H9 (cell line): ENCODE results near the gene NEURL1B. TPM values are rescaled to one million over a fixed set of nuclear protein-coding genes. Genes with fewer than 3 reads are reported as not detected.
"Not testable (repeated sequence)": the region's sequence is repeated elsewhere in the genome, so short reads cannot be mapped to it uniquely, and the experiment has no call there.

Experiments used
- DNase-seq: peaks from one replicate; pipeline ENCODE4 v3.0.0-alpha.2; 2017
- H2AFZ ChIP-seq: one replicate; pipeline ENCODE4 v1.6.1; 2013; ENCODE audit warnings: mild to moderate bottlenecking, low read length, control low read depth, moderate library complexity
- H2AK5ac ChIP-seq: 2 replicates; pipeline ENCODE4 v1.6.1; 2013; ENCODE audit warnings: low read length, control low read depth, mixed read lengths; ENCODE audit not compliant: insufficient read length
- H2BK120ac ChIP-seq: one replicate; pipeline ENCODE4 v1.6.1; 2013; ENCODE audit warnings: low read depth, mild to moderate bottlenecking, low read length, control low read depth, inconsistent platforms; ENCODE audit not compliant: poor library complexity, severe bottlenecking
- H2BK12ac ChIP-seq: 2 replicates; pipeline ENCODE4 v1.6.1; 2013; ENCODE audit warnings: low read length, control low read depth, mixed read lengths, low read depth; ENCODE audit not compliant: insufficient read length
- H2BK15ac ChIP-seq: 2 replicates; pipeline ENCODE4 v1.6.1; 2013; ENCODE audit warnings: low read depth, low read length, control low read depth
- H2BK20ac ChIP-seq: one replicate; pipeline ENCODE4 v1.6.1; 2013; ENCODE audit warnings: low read depth, mild to moderate bottlenecking, low read length, control low read depth, inconsistent platforms; ENCODE audit not compliant: poor library complexity, severe bottlenecking
- H2BK5ac ChIP-seq: 2 replicates; pipeline ENCODE4 v1.6.1; 2013; ENCODE audit warnings: low read length, control low read depth, mixed read lengths; ENCODE audit not compliant: insufficient read length
- H3K14ac ChIP-seq: 2 replicates; pipeline ENCODE4 v1.6.1; 2013; ENCODE audit warnings: low read length, control low read depth; ENCODE audit not compliant: insufficient read depth
- H3K18ac ChIP-seq: 2 replicates; pipeline ENCODE4 v1.6.1; 2013; ENCODE audit warnings: low read depth, mild to moderate bottlenecking, mixed read lengths, low read length, control low read depth; ENCODE audit not compliant: insufficient read length
- H3K23ac ChIP-seq: 2 replicates; pipeline ENCODE4 v1.6.1; 2013; ENCODE audit warnings: low read length, control low read depth, mixed read lengths, low read depth; ENCODE audit not compliant: insufficient read length
- H3K23me2 ChIP-seq: 2 replicates; pipeline ENCODE4 v1.6.1; 2013; ENCODE audit warnings: low read depth, mild to moderate bottlenecking, mixed read lengths, low read length, control low read depth; ENCODE audit not compliant: insufficient read length, poor library complexity, severe bottlenecking
- H3K27ac ChIP-seq: 2 replicates; pipeline ENCODE4 v1.5.1; 2013; ENCODE audit warnings: low read length, control low read depth, mixed read lengths, low read depth; ENCODE audit not compliant: insufficient read length
- H3K27me3 ChIP-seq: 2 replicates; pipeline ENCODE4 v1.6.1; 2013; ENCODE audit warnings: low read length, control low read depth, inconsistent platforms; ENCODE audit not compliant: insufficient read depth
- H3K4ac ChIP-seq: 2 replicates; pipeline ENCODE4 v1.6.1; 2013; ENCODE audit warnings: low read depth, mild to moderate bottlenecking, control low read depth, inconsistent platforms, low read length, moderate library complexity
- H3K4me1 ChIP-seq: 2 replicates; pipeline ENCODE4 v1.6.1; 2013; ENCODE audit warnings: low read length, control low read depth, inconsistent platforms; ENCODE audit not compliant: insufficient read depth
- H3K4me2 ChIP-seq: 2 replicates; pipeline ENCODE4 v1.6.1; 2013; ENCODE audit warnings: low read length, control low read depth, mixed read lengths; ENCODE audit not compliant: insufficient read length, insufficient read depth
- H3K56ac ChIP-seq: 2 replicates; pipeline ENCODE4 v1.6.1; 2013; ENCODE audit warnings: low read depth, mild to moderate bottlenecking, mixed read lengths, low read length, control low read depth; ENCODE audit not compliant: insufficient read length
- H3K79me1 ChIP-seq: 2 replicates; pipeline ENCODE4 v1.6.1; 2013; ENCODE audit warnings: low read depth, mild to moderate bottlenecking, moderate library complexity, low read length, control low read depth, inconsistent platforms; ENCODE audit not compliant: insufficient read depth, poor library complexity, severe bottlenecking
- H3K79me2 ChIP-seq: 2 replicates; pipeline ENCODE4 v1.6.1; 2013; ENCODE audit warnings: low read length, control low read depth, inconsistent platforms; ENCODE audit not compliant: insufficient read depth
- H3K9ac ChIP-seq: 2 replicates; pipeline ENCODE4 v1.6.1; 2013; ENCODE audit warnings: low read length, control low read depth, mixed read lengths; ENCODE audit not compliant: insufficient read length; ENCODE audit errors: extremely low read depth
- H3K9me3 ChIP-seq: one replicate; pipeline ENCODE4 v1.6.1; 2013; ENCODE audit warnings: low read depth, low read length, inconsistent platforms; ENCODE audit not compliant: control insufficient read depth
- H3T11ph ChIP-seq: one replicate; pipeline ENCODE4 v1.6.1; 2013; ENCODE audit warnings: mild to moderate bottlenecking, low read length, control low read depth, inconsistent platforms
- H4K20me1 ChIP-seq: one replicate; pipeline ENCODE4 v1.6.1; 2013; ENCODE audit not compliant: control insufficient read depth, insufficient read length, insufficient read depth
- H4K5ac ChIP-seq: 2 replicates; pipeline ENCODE4 v1.6.1; 2013; ENCODE audit warnings: low read depth, mild to moderate bottlenecking, mixed read lengths, low read length, control low read depth; ENCODE audit not compliant: insufficient read length
- H4K8ac ChIP-seq: replicated peaks from 2 replicates; pipeline ENCODE4 v1.6.1; 2013; ENCODE audit warnings: low read length, control low read depth, mixed read lengths, low read depth; ENCODE audit not compliant: insufficient read length
- H4K91ac ChIP-seq: 2 replicates; pipeline ENCODE4 v1.6.1; 2013; ENCODE audit warnings: low read depth, mild to moderate bottlenecking, moderate library complexity, mixed read lengths, low read length, control low read depth; ENCODE audit not compliant: insufficient read length
- H3K27ac Mint-ChIP-seq, 3 experiments: 2 replicates in 2 of 3; 3 replicates in 1 of 3; pipeline ENCODE4 v1.8.0; 2020 to 2021; ENCODE audit warnings: mixed read lengths in 3 of 3, mild to moderate bottlenecking in 1 of 3, moderate library complexity in 1 of 3
- H3K27me3 Mint-ChIP-seq: 2 replicates; pipeline ENCODE4 v1.8.0; 2021; ENCODE audit warnings: low read depth, mild to moderate bottlenecking, moderate library complexity, mixed read lengths
- H3K36me3 Mint-ChIP-seq, 3 experiments: 2 replicates in 2 of 3; 3 replicates in 1 of 3; pipeline ENCODE4 v1.8.0; 2020 to 2021; ENCODE audit warnings: low read depth in 3 of 3, mixed read lengths in 3 of 3; ENCODE audit not compliant: insufficient read depth in 1 of 3
- H3K4me1 Mint-ChIP-seq, 2 experiments: 2 replicates each; pipeline ENCODE4 v1.8.0; 2020; ENCODE audit warnings: mixed read lengths in 2 of 2
- H3K4me3 Mint-ChIP-seq, 2 experiments: 2 replicates in 1 of 2; 3 replicates in 1 of 2; pipeline ENCODE4 v1.8.0; 2020 to 2021; ENCODE audit warnings: mild to moderate bottlenecking in 2 of 2, mixed read lengths in 2 of 2, moderate library complexity in 1 of 2
- H3K9me3 Mint-ChIP-seq, 2 experiments: 2 replicates in 1 of 2; 3 replicates in 1 of 2; pipeline ENCODE4 v1.8.0; 2020; ENCODE audit warnings: mild to moderate bottlenecking in 2 of 2, mixed read lengths in 2 of 2, moderate library complexity in 1 of 2
- CTCF ChIP-seq: fragments of 200-600 bp; sonication (generic); conservative IDR thresholded peaks from 3 replicates; pipeline ENCODE4 v1.8.0; 2021; ENCODE audit warnings: antibody characterized with exemption, mild to moderate bottlenecking
- WGBS: extraction: QIAGEN DNeasy Blood & Tissue Kit; methylation state at CpG from one replicate; pipeline ENCODE4 v1.1.7; 2013; ENCODE audit warnings: missing lambda C conversion rate, low lambda C conversion rate, mixed read lengths; ENCODE audit not compliant: insufficient read length; ENCODE audit errors: extremely low coverage; 5-methylcytosine and 5-hydroxymethylcytosine counted together
- total RNA-seq: library from RNA; stranded (reverse); gene quantifications from 2 replicates; pipeline ENCODE4 v1.2.1, GENCODE V29; 2021

NEURL1B gene
- total RNA-seq, 1 experiment from 2014 or later, result 3.6 TPM

DNA sequence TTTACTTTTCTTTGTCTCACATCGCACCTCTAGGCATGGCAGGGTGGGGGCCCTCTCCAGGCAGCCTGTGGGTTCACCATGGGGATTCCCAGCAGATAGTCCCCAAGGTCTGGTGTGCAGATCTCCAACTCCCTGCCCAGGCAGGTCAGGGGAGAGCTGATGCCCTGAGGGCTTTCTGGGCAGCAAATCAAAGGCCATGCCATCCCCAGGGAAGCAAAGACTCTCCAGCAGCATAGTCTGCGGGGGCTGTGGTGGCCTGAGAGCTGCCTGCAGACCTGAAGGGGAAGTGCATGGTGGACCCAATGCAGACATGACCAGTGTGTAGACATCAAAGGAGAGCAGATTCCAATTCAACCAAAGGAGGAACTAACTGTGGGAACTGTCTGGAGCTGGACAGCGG, 7.7 kb downstream of the NEURL1B start:
- Histone ChIP-seq H3K27me3 (no peaks in the 10 kb centered on the region), H3K9ac (no peak overlapping the region), H3K9me3 (no peaks in the 10 kb centered on the region), H3K23ac (no peak overlapping the region), H2AFZ (no peak overlapping the region), H2AK5ac (no peak overlapping the region), H3K4me2 (no peak overlapping the region), H4K8ac (no peak overlapping the region), H2BK120ac (no peak overlapping the region), H3K79me1 (no peaks in the 10 kb centered on the region), H2BK5ac (no peak overlapping the region), H3K79me2 (no peaks in the 10 kb centered on the region), H3K4ac (no peak overlapping the region), H3K4me1 (peaks cover 4% of the 10 kb centered on the region; the same call in 1 of the 2 replicates), H3K27ac (no peak overlapping the region), H4K91ac (no peak overlapping the region), H3T11ph (no peak overlapping the region), H3K14ac (no peak overlapping the region), H2BK15ac (no peak overlapping the region), H2BK12ac (no peak overlapping the region), H3K23me2 (no peaks in the 10 kb centered on the region), H3K18ac (no peak overlapping the region), H3K56ac (no peak overlapping the region), H4K5ac (no peak overlapping the region), H2BK20ac (no peak overlapping the region), H4K20me1 (no peaks in the 10 kb centered on the region)
- peaks cover 10% of the 10 kb centered on the region for H3K27me3 Mint-ChIP-seq
- H3K4me3 Mint-ChIP-seq, result no peak overlapping the region
- peaks cover 40 to 44% of the 10 kb centered on the region in 2 experiments for H3K4me1 Mint-ChIP-seq
- H3K36me3 Mint-ChIP-seq, result peaks cover 4 to 6% (median 5%) of the 10 kb centered on the region in 3 experiments; a peak in 6 of 7 replicates
- no peak for DNase-seq
- no peak for TF ChIP-seq CTCF
- WGBS, result no CpG with 5 or more reads among the region's 3 CpGs
- no peak overlapping the region for H3K27ac Mint-ChIP-seq
- no peaks in the 10 kb centered on the region for H3K9me3 Mint-ChIP-seq

DNA sequence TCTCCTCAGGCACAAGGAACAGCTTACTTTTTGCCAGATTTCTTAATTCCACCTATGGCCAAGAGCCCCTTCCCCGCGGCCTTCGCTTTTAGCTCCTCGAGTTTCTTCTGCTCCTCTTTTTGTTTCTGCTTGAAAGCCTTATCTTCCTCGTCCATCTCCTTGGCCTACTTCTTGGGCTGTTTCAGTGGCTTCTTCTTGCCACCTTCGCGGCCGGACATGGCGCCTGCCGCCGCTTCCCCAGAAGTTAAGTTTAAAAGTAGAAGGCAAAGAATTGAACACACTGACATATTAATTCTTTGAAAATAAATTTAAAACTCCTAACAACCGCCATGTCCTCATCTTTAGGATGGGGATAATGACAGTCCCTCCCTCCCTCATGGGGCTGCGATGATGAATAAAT, 15.4 kb downstream of the NEURL1B start:
- H2AFZ ChIP-seq, result not testable (repeated sequence)

More for the DNA sequence above, 15.4 kb downstream of the NEURL1B start:
- not testable (repeated sequence) for H3K79me1 ChIP-seq, H3K23me2 ChIP-seq, H3K56ac ChIP-seq, H3K4ac ChIP-seq, H3K14ac ChIP-seq, H3K23ac ChIP-seq, H3K4me1 ChIP-seq, H2AK5ac ChIP-seq, H2BK120ac ChIP-seq, H3K27me3 Mint-ChIP-seq, H3K9ac ChIP-seq, H4K20me1 ChIP-seq, H3K18ac ChIP-seq, H4K91ac ChIP-seq, DNase-seq, H3K79me2 ChIP-seq, H3K27ac Mint-ChIP-seq, H2BK20ac ChIP-seq, H3K27ac ChIP-seq, H2BK12ac ChIP-seq, H3T11ph ChIP-seq, H3K27me3 ChIP-seq, H2BK15ac ChIP-seq, H4K5ac ChIP-seq, H4K8ac ChIP-seq, H3K9me3 ChIP-seq, H3K4me2 ChIP-seq, H2BK5ac ChIP-seq, H3K4me3 Mint-ChIP-seq
- WGBS, result no CpG with 5 or more reads among the region's 13 CpGs
- peaks cover 7 to 15% of the 10 kb centered on the region in 2 experiments for H3K9me3 Mint-ChIP-seq
- peaks cover 6 to 12% of the 10 kb centered on the region in 2 experiments for H3K4me1 Mint-ChIP-seq
- peaks cover 0 to 17% (median 9%) of the 10 kb centered on the region in 3 experiments; a peak in 4 of 7 replicates for H3K36me3 Mint-ChIP-seq
